ENCODE results near the gene THEMIS.

- TF ChIP-seq GATA2 (IDR thresholded peaks at IDR 0.05; ENCODE audit: low read depth, low read length), result no peak
- no peak for TF ChIP-seq GATA3 (IDR thresholded peaks at IDR 0.05; ENCODE audit: low read depth, low read length)
These were observed 183.5 kb downstream of the THEMIS start for GRCh38 chr6:127717384-127717783.
